Epithelial cell of proximal tubule (primary cell): ENCODE results near the gene CHPF. TPM values are rescaled to one million over a fixed set of nuclear protein-coding genes. Genes with fewer than 3 reads are reported as not detected.

ENCODE experiments used
- DNase-seq: peaks from one replicate; pipeline ENCODE4 v3.0.0-alpha.2; 2011; ENCODE audit warnings: low read depth
- H3K4me3 ChIP-seq: 2 replicates; pipeline ENCODE4 v1.5.1; 2011; ENCODE audit warnings: low read depth, mild to moderate bottlenecking, low read length
- total RNA-seq: library from RNA; depleted of rRNA; stranded (reverse); fragments of >200 nt; gene quantifications from 2 replicates; pipeline ENCODE4 v1.2.3, GENCODE V29; 2015
- TF ChIP-seq, protein P1 (sequence below): conservative IDR thresholded peaks from 2 replicates; pipeline ENCODE4 v1.5.1; 2012; ENCODE audit warnings: low read depth, mild to moderate bottlenecking, low read length

The CHPF gene
- total RNA-seq, 1 donor from 2014 or later = 122 TPM

- TF ChIP-seq, protein P1, sequence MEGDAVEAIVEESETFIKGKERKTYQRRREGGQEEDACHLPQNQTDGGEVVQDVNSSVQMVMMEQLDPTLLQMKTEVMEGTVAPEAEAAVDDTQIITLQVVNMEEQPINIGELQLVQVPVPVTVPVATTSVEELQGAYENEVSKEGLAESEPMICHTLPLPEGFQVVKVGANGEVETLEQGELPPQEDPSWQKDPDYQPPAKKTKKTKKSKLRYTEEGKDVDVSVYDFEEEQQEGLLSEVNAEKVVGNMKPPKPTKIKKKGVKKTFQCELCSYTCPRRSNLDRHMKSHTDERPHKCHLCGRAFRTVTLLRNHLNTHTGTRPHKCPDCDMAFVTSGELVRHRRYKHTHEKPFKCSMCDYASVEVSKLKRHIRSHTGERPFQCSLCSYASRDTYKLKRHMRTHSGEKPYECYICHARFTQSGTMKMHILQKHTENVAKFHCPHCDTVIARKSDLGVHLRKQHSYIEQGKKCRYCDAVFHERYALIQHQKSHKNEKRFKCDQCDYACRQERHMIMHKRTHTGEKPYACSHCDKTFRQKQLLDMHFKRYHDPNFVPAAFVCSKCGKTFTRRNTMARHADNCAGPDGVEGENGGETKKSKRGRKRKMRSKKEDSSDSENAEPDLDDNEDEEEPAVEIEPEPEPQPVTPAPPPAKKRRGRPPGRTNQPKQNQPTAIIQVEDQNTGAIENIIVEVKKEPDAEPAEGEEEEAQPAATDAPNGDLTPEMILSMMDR = no peak
- DNase-seq = no peak
- H3K4me3 ChIP-seq = no peak overlapping the region
Measured at GRCh38 chr2:219506153-219506801, 37.3 kb downstream of the CHPF start.

GRCh38 chr2:219505585-219505984 lies 38.0 kb downstream of the CHPF start:
- TF ChIP-seq, protein P1 = no peak
- no peak for DNase-seq
- H3K4me3 ChIP-seq = no peak overlapping the region

DNA sequence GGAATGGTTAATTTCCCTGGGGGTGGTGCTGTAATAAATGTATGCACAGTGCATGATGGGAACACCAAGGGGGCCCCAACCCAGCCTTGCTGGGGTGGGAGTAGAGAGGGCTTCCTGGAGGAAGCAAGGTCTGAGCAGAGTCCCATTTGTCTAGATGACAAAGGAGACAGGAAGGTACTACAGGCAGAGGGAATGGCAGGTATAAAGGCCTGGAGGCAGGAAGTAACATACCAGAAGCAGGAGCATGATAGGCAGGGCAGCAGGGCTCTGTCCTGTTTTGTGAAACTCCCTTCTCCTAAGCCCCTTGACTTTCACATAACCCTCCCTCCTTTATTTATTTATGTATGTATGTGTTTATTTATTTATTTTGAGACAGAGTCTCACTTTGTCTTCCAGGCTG lies 41.0 kb downstream of the CHPF start:
- no peak for DNase-seq
- no peak overlapping the region for H3K4me3 ChIP-seq
- TF ChIP-seq, protein P1 = no peak

DNA sequence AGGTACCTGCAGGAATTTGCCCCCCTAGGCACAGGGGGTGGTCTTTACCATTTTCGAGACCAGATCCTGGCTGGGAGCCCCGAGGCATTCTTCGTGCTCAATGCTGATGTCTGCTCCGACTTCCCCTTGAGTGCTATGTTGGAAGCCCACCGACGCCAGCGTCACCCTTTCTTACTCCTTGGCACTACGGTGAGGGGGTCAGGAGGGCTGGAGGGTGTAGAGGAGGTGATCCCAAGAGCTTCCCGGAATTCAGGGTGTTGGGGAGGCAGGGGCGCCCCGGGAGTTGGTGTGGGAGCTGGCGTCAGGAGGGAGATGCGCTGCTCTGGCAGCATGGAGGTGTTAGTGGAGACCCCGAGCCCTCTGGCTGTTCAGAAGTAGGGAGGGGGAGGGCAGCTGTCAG lies 41.8 kb downstream of the CHPF start:
- no peak overlapping the region for H3K4me3 ChIP-seq
- TF ChIP-seq, protein P1 = no peak
- no peak for DNase-seq

- TF ChIP-seq, protein P1 = peak; percentile 36
- DNase-seq = no peak
- no peak overlapping the region for H3K4me3 ChIP-seq
Measured at GRCh38 chr2:219500135-219500534, 43.5 kb downstream of the CHPF start.

DNA sequence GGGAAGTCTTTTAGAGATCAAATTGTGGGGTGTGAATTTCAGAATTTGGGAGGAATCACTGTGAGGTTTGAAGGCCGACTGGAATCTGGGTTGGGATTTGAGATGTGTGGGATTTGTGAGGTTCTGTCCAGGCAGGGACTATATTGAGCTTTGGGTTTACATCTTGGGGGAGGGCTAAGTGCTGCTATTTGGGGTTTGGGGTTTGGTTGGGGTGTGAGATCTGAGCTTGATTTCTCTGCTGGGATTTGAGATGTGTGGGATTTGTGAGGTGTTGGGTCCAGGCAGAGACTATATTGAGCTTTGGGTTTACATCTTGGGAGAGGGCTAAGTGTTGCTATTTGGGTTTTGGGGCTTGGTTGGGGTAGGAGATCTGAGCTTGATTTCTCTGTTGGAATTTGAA lies 44.1 kb downstream of the CHPF start:
- no peak for DNase-seq
- TF ChIP-seq, protein P1 = no peak

GRCh38 chr2:219499058-219499307 lies 44.6 kb downstream of the CHPF start:
- H3K4me3 ChIP-seq = peak overlapping the region; percentile 74
- TF ChIP-seq, protein P1 = no peak
- no peak for DNase-seq

More for the DNA sequence above, 44.1 kb downstream of the CHPF start:
- peak overlapping the region; percentile 74 for H3K4me3 ChIP-seq
